MCF 10A (cell line): ENCODE results near the gene FAM53A. TPM values are rescaled to one million over a fixed set of nuclear protein-coding genes. Genes with fewer than 3 reads are reported as not detected.

Source experiments
- BruUV-seq: library from RNA; stranded (reverse); fragments of 400-500 nt; replicated peaks from 2 replicates; lab custom pipeline; 2021; lab: Mats Ljungman, UMichigan
- CTCF ChIA-PET: fragments of 300-600 bp; sonication (Branson Sonifier 250); formaldehyde crosslinking; extraction: SDS; loops from one replicate; lab custom pipeline; 2021; ENCODE audit warnings: antibody characterized with exemption, inconsistent platforms; lab: Yijun Ruan, JAX
- POLR2A ChIA-PET: fragments of 300-600, 350-650 bp; sonication (Branson Sonifier 250); formaldehyde crosslinking; extraction: SDS; loops from one replicate; lab custom pipeline; 2020; ENCODE audit warnings: antibody characterized with exemption, inconsistent platforms; lab: Yijun Ruan, JAX
- DNase-seq: peaks from one replicate; pipeline ENCODE4 v3.0.0-alpha.2; 2018; ENCODE audit not compliant: unreplicated experiment
- H3K27ac Mint-ChIP-seq: one replicate; pipeline ENCODE4 v1.8.0; 2022; ENCODE audit warnings: mild to moderate bottlenecking, low read depth, mixed read lengths; ENCODE audit not compliant: unreplicated experiment
- H3K27me3 Mint-ChIP-seq: one replicate; pipeline ENCODE4 v1.8.0; 2022; ENCODE audit warnings: mixed read lengths; ENCODE audit not compliant: insufficient read depth, unreplicated experiment
- H3K36me3 Mint-ChIP-seq: one replicate; pipeline ENCODE4 v1.8.0; 2022; ENCODE audit warnings: mild to moderate bottlenecking, moderate library complexity, mixed read lengths; ENCODE audit not compliant: insufficient read depth, unreplicated experiment
- H3K4me1 Mint-ChIP-seq: one replicate; pipeline ENCODE4 v1.8.0; 2022; ENCODE audit warnings: mixed read lengths; ENCODE audit not compliant: insufficient read depth, unreplicated experiment
- H3K4me3 Mint-ChIP-seq: one replicate; pipeline ENCODE4 v1.8.0; 2022; ENCODE audit warnings: mild to moderate bottlenecking, moderate library complexity, mixed read lengths; ENCODE audit not compliant: unreplicated experiment
- H3K9me3 Mint-ChIP-seq: one replicate; pipeline ENCODE4 v1.8.0; 2022; ENCODE audit warnings: mixed read lengths; ENCODE audit not compliant: unreplicated experiment
- CTCF ChIP-seq: fragments of 200-600 bp; IDR thresholded peaks from one replicate; pipeline ENCODE4 v1.8.0; 2022; ENCODE audit warnings: antibody characterized with exemption, mild to moderate bottlenecking; ENCODE audit not compliant: unreplicated experiment
- intact Hi-C: fragments of 100-400 bp; cut with micrococcal nuclease; formaldehyde crosslinking; loops from 2 replicates; pipeline ENCODE4 v1.14.1; 2022
- total RNA-seq: library from RNA; stranded (reverse); gene quantifications from 2 replicates; pipeline ENCODE4 v1.2.3, GENCODE V29; 2022

The FAM53A gene
- total RNA-seq, 1 experiment from 2014 or later = 6.6 TPM

DNA sequence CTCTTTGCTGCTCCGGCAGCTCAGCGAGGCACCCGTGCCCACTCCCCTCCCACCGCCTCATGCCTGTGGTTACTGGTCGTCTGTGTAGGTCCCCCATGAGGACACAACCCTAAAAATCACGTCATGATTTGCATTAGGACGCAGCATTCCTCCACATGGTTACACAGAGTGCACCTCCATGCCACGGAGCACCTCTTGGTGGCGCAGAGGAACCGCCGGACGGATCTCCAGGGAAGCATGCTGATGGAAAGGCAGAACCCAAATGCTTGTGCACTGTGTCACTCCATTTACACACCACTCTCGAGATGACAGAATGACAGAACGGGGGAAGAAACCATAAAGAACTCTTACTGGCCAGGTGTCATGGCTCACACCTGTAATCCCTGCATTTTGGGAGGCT, 22.4 kb downstream of the FAM53A start:
- intact Hi-C loops = no loop called here
- Mint-ChIP-seq H3K27ac (no peak overlapping the region), H3K4me3 (no peak overlapping the region), H3K4me1 (no peaks in the 10 kb centered on the region), H3K36me3 (peaks cover 6% of the 10 kb centered on the region), H3K9me3 (no peaks in the 10 kb centered on the region), H3K27me3 (no peaks in the 10 kb centered on the region)
- TF ChIP-seq CTCF = no peak
- DNase-seq = no peak
- BruUV-seq = no TSS peak
- POLR2A ChIA-PET = no interaction called here
- CTCF ChIA-PET = interaction anchor here (0.9 kb wide), 1 partner anchor 65 kb away, joined by 4 read pairs; no protein-coding TSS in a partner anchor

- peaks cover 6% of the 10 kb centered on the region for H3K36me3 Mint-ChIP-seq
- no peaks in the 10 kb centered on the region for H3K9me3 Mint-ChIP-seq
- ChIA-PET POLR2A (interaction anchor here (0.5 kb wide), 1 partner anchor 50 kb away, joined by 3 read pairs; no protein-coding TSS in a partner anchor), CTCF (interaction anchor here (0.6 kb wide), 1 partner anchor 494 kb away, joined by 3 read pairs; no protein-coding TSS in a partner anchor)
- no peak overlapping the region for H3K27ac Mint-ChIP-seq
- H3K4me3 Mint-ChIP-seq = no peak overlapping the region
- TF ChIP-seq CTCF = no peak
- DNase-seq = no peak
- H3K4me1 Mint-ChIP-seq = no peaks in the 10 kb centered on the region
- no peaks in the 10 kb centered on the region for H3K27me3 Mint-ChIP-seq
- intact Hi-C loops = no loop called here
- BruUV-seq = no TSS peak
Observed at GRCh38 chr4:1660948-1661677, 23.0 kb downstream of the FAM53A start.

- Mint-ChIP-seq H3K27ac (no peak overlapping the region), H3K27me3 (no peaks in the 10 kb centered on the region), H3K4me1 (no peaks in the 10 kb centered on the region), H3K9me3 (no peaks in the 10 kb centered on the region), H3K4me3 (no peak overlapping the region), H3K36me3 (peaks cover 6% of the 10 kb centered on the region)
- intact Hi-C loops = no loop called here
- no peak for TF ChIP-seq CTCF
- DNase-seq = no peak
- ChIA-PET CTCF (interaction anchor here (0.6 kb wide), 2 partner anchors 70 to 509 kb away, joined by 3 read pairs; no protein-coding TSS in a partner anchor), POLR2A (no interaction called here)
- no TSS peak for BruUV-seq
Observed at GRCh38 chr4:1659104-1660043, 24.7 kb downstream of the FAM53A start.

- TF ChIP-seq CTCF = no peak
- ChIA-PET POLR2A (no interaction called here), CTCF (no interaction called here)
- DNase-seq = no peak
- BruUV-seq = no TSS peak
- intact Hi-C loops = no loop called here
- Mint-ChIP-seq H3K27ac (no peak overlapping the region), H3K4me3 (no peak overlapping the region), H3K27me3 (no peaks in the 10 kb centered on the region), H3K36me3 (peaks cover 6% of the 10 kb centered on the region), H3K4me1 (no peaks in the 10 kb centered on the region), H3K9me3 (no peaks in the 10 kb centered on the region)
Observed at GRCh38 chr4:1658581-1658980, 25.5 kb downstream of the FAM53A start.
